Right lobe of liver (tissue), 6 donors: ENCODE data around the gene SEMA3C. TPM values are rescaled to one million over a fixed set of nuclear protein-coding genes. Genes with fewer than 3 reads are reported as not detected.

Experiments used
- ATAC-seq, 4 donors: fragments of 200-7000 bp; cut with Tn5 transposase; one replicate each; pipeline ENCODE4 v1.9.1; 2020; ENCODE audit warnings: mild to moderate bottlenecking in 4 of 4, moderate library complexity in 4 of 4
- DNase-seq, 3 donors: peaks; one replicate each; pipeline ENCODE4 v3.0.0-alpha.2; 2020
- H3K27ac ChIP-seq, 3 donors: fragments of 200-600 bp; one replicate each; pipeline ENCODE4 v1.8.0; 2022
- H3K27me3 ChIP-seq, 2 donors: fragments of 200-600 bp; one replicate each; pipeline ENCODE4 v1.8.0; 2022
- H3K36me3 ChIP-seq, 4 donors: fragments of 200-600 bp; sonication (generic) in 1 of 4; one replicate each; pipeline versions ENCODE4 v1.5.1 to v1.8.0; 2017 to 2022; ENCODE audit warnings: control low read depth in 1 of 4
- H3K4me1 ChIP-seq, 4 donors: fragments of 200-600 bp; sonication (generic) in 1 of 4; one replicate each; pipeline versions ENCODE4 v1.5.1 to v1.8.0; 2017 to 2022; ENCODE audit warnings: control low read depth in 1 of 4
- H3K4me3 ChIP-seq, 3 donors: fragments of 200-600 bp; one replicate each; pipeline ENCODE4 v1.8.0; 2022
- H3K9me3 ChIP-seq, 4 donors: fragments of 200-600 bp; sonication (generic) in 1 of 4; one replicate each; pipeline versions ENCODE4 v1.5.1 to v1.8.0; 2017 to 2022; ENCODE audit warnings: control low read depth in 1 of 4
- POLR2A ChIP-seq: fragments of 450-650 bp; IDR thresholded peaks from one replicate; pipeline ENCODE4 v1.6.1; 2017; ENCODE audit warnings: antibody characterized with exemption, mild to moderate bottlenecking
- WGBS: methylation state at CpG from one replicate; pipeline ENCODE4 v1.1.6; 2018; ENCODE audit warnings: low coverage, low lambda C conversion rate; ENCODE audit not compliant: insufficient coverage; ENCODE audit errors: missing lambda C conversion rate; 5-methylcytosine and 5-hydroxymethylcytosine counted together
- intact Hi-C, 2 donors: fragments of 100-400 bp; cut with DNase I; formaldehyde crosslinking; loops; one replicate each; pipeline versions ENCODE4 v1.11.2 to v1.14.1; 2022
- total RNA-seq, 6 experiments: library from RNA; depleted of rRNA in 2 of 6; stranded (reverse); fragments of >200 nt in 2 of 6; fragmentation: NEBNext Ultra II Directional in 3 of 6; extraction: Animal tissue kit (Norgen Biotek cat#: 25700) in 3 of 6; gene quantifications; one replicate each; pipeline versions ENCODE4 v1.1.0 to v1.2.4, GENCODE V29; 2016 to 2023
- TF ChIP-seq, protein P1 (sequence below), 4 donors: fragments of 200-600 bp in 3 of 4; fragments of 450-650 bp in 1 of 4; IDR thresholded peaks; one replicate each; pipeline versions ENCODE4 v1.5.1 to v1.8.0; 2016 to 2022; ENCODE audit warnings: antibody characterized with exemption in 4 of 4, mild to moderate bottlenecking in 2 of 4
- donor health status: DM: no; HTN: yes; CAD: no.
- donor health status: DM: no; HTN: no; CAD: no.
- donor health status: DM: no; HTN: no; CAD: no.
- donor health status: DM: no; HTN: yes; CAD: no.
- donor health status: DM: no; HTN: yes; CAD: no.

The SEMA3C gene
- total RNA-seq, 6 experiments from 2014 or later: 0.23 to 1.3 (median 0.53) TPM

- Histone ChIP-seq H3K9me3 (no peaks in the 10 kb centered on the region), H3K27ac (no peak overlapping the region), H3K4me3 (no peak overlapping the region), H3K4me1 (no peaks in the 10 kb centered on the region), H3K27me3 (no peaks in the 10 kb centered on the region), H3K36me3 (no peaks in the 10 kb centered on the region)
- DNase-seq (no peak), ATAC-seq (no peak)
- 48% methylated on average over 8 of the region's 8 CpGs for WGBS
- TF ChIP-seq, protein P1, sequence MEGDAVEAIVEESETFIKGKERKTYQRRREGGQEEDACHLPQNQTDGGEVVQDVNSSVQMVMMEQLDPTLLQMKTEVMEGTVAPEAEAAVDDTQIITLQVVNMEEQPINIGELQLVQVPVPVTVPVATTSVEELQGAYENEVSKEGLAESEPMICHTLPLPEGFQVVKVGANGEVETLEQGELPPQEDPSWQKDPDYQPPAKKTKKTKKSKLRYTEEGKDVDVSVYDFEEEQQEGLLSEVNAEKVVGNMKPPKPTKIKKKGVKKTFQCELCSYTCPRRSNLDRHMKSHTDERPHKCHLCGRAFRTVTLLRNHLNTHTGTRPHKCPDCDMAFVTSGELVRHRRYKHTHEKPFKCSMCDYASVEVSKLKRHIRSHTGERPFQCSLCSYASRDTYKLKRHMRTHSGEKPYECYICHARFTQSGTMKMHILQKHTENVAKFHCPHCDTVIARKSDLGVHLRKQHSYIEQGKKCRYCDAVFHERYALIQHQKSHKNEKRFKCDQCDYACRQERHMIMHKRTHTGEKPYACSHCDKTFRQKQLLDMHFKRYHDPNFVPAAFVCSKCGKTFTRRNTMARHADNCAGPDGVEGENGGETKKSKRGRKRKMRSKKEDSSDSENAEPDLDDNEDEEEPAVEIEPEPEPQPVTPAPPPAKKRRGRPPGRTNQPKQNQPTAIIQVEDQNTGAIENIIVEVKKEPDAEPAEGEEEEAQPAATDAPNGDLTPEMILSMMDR (IDR thresholded peaks at IDR 0.05): no peak
- no peak for TF ChIP-seq POLR2A
- intact Hi-C loops: no loop called here
Observed at GRCh38 chr7:80748363-80749042, 170.3 kb downstream of the SEMA3C start.

- Histone ChIP-seq H3K9me3 (no peaks in the 10 kb centered on the region), H3K4me3 (no peak overlapping the region), H3K27me3 (no peaks in the 10 kb centered on the region), H3K36me3 (no peaks in the 10 kb centered on the region), H3K27ac (no peak overlapping the region), H3K4me1 (no peaks in the 10 kb centered on the region)
- no peak for DNase-seq
- 58% methylated on average over 1 of the region's 1 CpG for WGBS
- intact Hi-C loops: no loop called here
- ATAC-seq: no peak
- TF ChIP-seq, protein P1 (IDR thresholded peaks at IDR 0.05): no peak
- TF ChIP-seq POLR2A: no peak
Observed at GRCh38 chr7:80740778-80741545, 177.9 kb downstream of the SEMA3C start.

DNA sequence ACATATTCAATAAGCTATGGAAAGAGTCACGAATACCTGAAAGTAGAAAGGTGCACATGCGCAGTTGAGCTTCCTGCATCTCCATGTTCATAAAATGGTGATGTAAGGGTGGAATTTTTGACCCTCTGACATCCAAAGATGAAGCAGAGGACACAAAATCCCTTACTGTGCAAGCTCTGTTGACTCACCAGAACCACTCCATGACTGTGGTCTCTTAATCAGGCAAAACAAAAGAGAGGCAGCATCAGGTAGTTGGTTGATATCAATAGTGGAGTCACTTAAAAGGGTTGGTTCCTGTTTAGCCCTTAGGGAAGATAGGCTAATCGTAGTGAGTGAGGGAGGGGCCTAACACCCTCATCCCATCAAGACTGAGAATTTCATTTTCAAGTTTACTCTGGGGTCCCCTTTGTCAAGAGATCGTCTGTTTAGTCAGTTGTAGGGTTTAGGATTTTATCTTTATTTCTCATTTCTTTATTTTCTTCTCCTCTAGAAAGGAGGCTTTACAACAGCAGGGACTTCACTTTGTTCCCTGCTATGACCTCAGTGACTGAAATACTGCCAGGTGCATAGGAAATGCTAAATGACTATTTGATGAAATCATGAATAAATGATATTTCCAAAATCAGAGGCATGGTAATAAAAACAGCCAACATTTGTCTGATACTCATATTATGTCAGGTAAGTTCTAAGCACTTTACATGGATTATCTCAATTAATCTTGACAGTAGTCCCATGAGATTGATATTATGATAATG is 182.3 kb downstream of the SEMA3C start:
- WGBS: 45% methylated on average over 4 of the region's 4 CpGs

DNA sequence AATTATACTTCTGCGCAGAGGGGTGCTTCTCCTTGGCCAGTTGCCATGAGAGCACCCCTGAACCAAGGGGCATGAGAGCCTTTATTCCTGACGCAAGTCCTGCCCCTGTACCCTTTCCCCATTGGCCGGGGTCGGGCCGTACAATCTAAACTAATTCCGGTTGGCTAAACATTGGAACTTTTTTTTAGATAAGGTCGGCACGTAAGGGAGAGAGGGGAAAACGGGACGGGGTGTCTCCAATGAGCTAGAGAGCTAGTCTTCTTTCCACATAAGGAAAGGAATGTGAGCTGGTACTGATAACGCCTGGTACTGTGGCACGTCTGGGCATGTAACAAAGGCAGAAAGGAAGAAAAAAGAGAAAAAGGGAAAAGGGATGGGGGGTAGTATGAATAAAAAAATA is 183.5 kb downstream of the SEMA3C start:
- Histone ChIP-seq H3K9me3 (no peaks in the 10 kb centered on the region), H3K4me3 (no peak overlapping the region), H3K27ac (no peak overlapping the region), H3K36me3 (no peaks in the 10 kb centered on the region), H3K27me3 (no peaks in the 10 kb centered on the region), H3K4me1 (no peaks in the 10 kb centered on the region)
- no peak for ATAC-seq
- DNase-seq: no peak
- TF ChIP-seq POLR2A: no peak
- TF ChIP-seq, protein P1 (IDR thresholded peaks at IDR 0.05): no peak
- WGBS: 74% methylated on average over 12 of the region's 12 CpGs
- intact Hi-C loops: no loop called here

More for the DNA sequence above, 182.3 kb downstream of the SEMA3C start:
- Histone ChIP-seq H3K36me3 (no peaks in the 10 kb centered on the region), H3K9me3 (no peaks in the 10 kb centered on the region), H3K27me3 (no peaks in the 10 kb centered on the region), H3K4me1 (no peaks in the 10 kb centered on the region), H3K27ac (no peak overlapping the region), H3K4me3 (no peak overlapping the region)
- no peak for ATAC-seq
- intact Hi-C loops: no loop called here
- no peak for TF ChIP-seq POLR2A
- TF ChIP-seq, protein P1 (IDR thresholded peaks at IDR 0.05): no peak
- no peak for DNase-seq
